DMS 273 treated with DMSO at 0.1 percent for 48 hours (cell line): Measurements from ENCODE around the gene MINDY4.

ENCODE experiments used
- DNase-seq: peaks from one replicate; lab custom pipeline; 2025; lab: John Stamatoyannopoulos, UW

MINDY4 gene

GRCh38 chr7:30903146-30903545 is 131.9 kb downstream of the MINDY4 start:
- DNase-seq, result no peak

GRCh38 chr7:30904561-30904960 is 133.3 kb downstream of the MINDY4 start:
- no peak for DNase-seq

- DNase-seq, result no peak
Measured at GRCh38 chr7:30905078-30906012, 134.1 kb downstream of the MINDY4 start.

- no peak for DNase-seq
Measured at GRCh38 chr7:30906014-30906413, 134.8 kb downstream of the MINDY4 start.

- DNase-seq, result no peak
Measured at GRCh38 chr7:30906515-30907240, 135.5 kb downstream of the MINDY4 start.

- DNase-seq, result no peak
Measured at GRCh38 chr7:30907527-30908267, 136.5 kb downstream of the MINDY4 start.

GRCh38 chr7:30908681-30909080 is 137.5 kb downstream of the MINDY4 start:
- no peak for DNase-seq

- DNase-seq, result no peak
Measured at GRCh38 chr7:30909431-30909830, 138.2 kb downstream of the MINDY4 start.

- no peak for DNase-seq
Measured at GRCh38 chr7:30910411-30911073, 139.3 kb downstream of the MINDY4 start.

- DNase-seq, result no peak
Measured at GRCh38 chr7:30911133-30911532, 139.9 kb downstream of the MINDY4 start.

GRCh38 chr7:30911561-30911969 is 140.3 kb downstream of the MINDY4 start, which contains the start of gene AQP1:
AQP1 (plus strand) TSS chr7:30911853; CDS start chr7:30911910, 57 bp downstream.
- no peak for DNase-seq

GRCh38 chr7:30912021-30912730 is 141.0 kb downstream of the MINDY4 start:
- DNase-seq, result no peak

- no peak for DNase-seq
Measured at GRCh38 chr7:30912731-30912985, 141.4 kb downstream of the MINDY4 start.

- DNase-seq, result no peak
Measured at GRCh38 chr7:30912986-30913811, 142.0 kb downstream of the MINDY4 start.

GRCh38 chr7:30913821-30914515 is 142.8 kb downstream of the MINDY4 start:
- no peak for DNase-seq

- no peak for DNase-seq
Measured at GRCh38 chr7:30914596-30914995, 143.4 kb downstream of the MINDY4 start.

- DNase-seq, result no peak
Measured at GRCh38 chr7:30915005-30915601, 143.9 kb downstream of the MINDY4 start.

GRCh38 chr7:30915751-30916150 is 144.5 kb downstream of the MINDY4 start:
- DNase-seq, result no peak

- no peak for DNase-seq
Measured at GRCh38 chr7:30916255-30916654, 145.0 kb downstream of the MINDY4 start.
